Stimulated activated CD4-positive, alpha-beta T cell treated with anti-CD3 and anti-CD28 coated beads, Interleukin-1b, Interleukin-23, amount 100 ng/mL, for 48 hours (primary cell): ENCODE measurements around the gene MYBBP1A.

Source experiments
- DNase-seq: peaks from one replicate; pipeline ENCODE4 v3.0.0-alpha.2; 2020

MYBBP1A gene

DNA sequence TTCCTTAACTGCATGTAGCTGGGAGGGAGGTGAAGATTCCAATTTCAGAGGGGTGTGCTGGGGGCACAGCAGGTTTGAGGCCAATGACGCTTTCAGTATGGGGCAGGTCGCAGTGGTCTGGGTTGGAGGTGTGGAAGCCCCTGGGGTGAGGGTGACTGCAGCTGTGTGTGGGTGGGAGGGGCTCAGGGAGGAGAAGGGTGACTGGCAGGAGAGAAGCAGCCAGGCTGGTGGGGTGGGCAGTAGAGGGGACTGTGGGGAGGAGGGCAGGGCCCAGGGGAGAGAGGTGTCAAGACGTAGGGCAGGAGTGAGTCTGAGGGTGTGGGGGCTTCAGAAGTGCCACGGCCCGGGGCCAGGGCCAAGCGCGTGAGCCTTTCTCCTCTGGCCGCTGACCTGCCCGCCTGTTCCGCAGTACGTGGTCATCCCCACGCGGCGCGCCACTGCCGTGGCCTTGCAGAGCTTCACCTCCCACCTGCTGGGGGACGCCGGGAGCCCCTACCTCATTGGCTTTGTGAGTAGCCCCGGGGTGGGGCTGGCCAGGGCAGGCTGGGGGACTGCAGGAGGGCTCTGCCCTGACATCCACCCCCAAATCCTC is 19.4 kb downstream of the MYBBP1A start:
- DNase-seq: no peak

DNA sequence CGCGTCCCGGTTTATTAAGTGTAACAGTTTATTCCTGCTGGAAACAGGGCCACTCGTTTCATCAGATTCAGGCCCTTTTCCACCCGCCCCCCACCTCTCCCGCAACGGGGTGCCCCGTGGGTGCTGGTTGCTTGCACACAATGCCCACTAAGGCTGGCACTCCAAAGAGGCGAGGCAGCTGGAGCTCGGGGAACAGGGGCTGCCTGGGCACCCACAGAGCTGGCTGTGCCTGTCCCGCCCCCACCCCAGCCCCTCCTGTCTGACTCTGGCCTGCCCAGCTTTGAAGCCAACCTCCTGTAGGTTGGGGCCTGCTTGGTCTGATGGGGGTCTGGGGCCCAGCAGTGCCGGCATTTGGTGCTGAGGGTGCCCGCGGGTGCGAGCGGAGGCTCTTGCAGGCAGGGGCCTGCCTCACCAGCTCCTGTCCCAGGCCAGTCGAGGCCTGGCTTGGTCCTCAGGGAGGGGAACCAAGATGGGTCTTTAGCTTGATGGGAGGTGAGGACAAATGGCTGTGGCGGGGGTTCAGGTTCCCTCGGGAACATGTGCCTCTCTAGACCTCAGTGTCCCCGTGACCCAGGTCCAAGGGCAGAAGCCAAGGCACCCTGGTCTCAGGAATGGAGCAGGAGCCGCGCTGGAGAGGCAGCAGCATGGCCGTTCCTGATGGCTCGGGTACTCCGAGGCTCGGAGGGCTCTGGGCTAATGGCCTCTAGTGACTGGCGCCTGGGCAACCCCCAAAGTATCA is 20.1 kb downstream of the MYBBP1A start:
- no peak for DNase-seq

DNA sequence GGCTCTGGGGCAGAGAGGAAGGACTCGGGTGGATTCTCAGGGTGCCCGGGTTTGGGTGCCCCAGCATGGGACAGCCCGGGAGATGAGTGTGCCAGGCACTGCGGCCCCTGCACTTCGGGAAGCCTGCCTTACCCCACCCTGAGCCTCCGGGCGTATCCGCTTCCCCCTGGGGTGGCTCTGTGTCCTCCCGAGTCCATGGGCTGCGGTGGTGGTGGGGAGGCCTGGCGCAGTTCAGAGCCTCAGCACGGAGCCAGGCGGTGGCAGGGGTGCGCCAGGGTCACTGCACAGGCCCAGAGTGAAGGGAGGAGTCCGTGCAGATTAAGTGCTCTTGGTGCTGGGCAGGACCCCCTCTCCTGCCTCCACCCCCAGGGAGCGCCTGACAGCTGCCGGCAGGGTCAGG is 20.7 kb downstream of the MYBBP1A start:
- DNase-seq: no peak

DNA sequence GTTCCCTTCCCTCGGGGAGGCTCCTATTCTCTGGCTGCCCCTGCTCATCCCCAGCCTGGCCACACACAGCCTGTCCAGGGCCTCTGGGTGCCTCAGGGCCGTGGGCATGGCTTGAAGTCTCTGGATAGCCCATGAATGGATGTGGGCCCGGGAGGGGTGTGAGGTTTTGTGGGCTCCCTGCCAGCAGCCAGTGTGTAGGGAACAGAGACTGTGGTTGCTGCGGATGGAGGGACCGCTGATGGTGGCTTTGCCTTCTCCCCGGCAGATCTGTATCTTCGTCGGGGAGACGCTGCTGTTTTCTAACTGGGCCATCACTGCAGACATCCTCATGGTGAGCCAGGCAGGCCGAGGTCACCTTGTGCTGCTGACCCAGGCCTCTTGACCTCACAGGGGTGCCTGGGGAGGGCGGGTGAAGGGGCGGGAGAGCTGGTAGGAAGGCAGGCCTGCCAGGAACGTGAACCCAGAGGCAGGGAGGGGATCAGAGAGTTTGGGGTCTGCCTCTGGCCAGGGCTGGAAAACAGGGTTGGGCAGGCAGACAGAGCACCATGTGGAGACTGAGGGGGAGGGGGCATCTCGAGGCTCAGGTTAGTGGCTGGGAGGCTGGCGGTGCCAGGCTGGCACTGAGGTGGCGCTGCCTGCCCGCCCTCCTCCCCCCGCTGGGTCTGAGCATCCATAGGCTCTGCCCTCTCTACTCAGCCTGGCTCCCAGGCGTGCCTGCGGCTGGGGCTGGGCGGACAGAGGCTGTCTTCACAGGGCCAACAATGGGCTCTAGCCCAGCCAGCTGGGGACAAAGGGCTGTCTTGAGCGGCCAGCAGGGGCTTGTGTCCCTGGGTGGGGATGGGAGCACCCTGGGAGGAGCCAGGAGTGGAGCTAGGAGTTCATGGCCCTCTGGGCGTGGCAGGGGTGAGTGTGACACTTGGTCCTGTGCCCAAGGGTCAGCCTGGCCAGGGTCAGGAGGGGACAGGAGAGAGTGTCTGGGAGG is 21.4 kb downstream of the MYBBP1A start:
- no peak for DNase-seq

DNA sequence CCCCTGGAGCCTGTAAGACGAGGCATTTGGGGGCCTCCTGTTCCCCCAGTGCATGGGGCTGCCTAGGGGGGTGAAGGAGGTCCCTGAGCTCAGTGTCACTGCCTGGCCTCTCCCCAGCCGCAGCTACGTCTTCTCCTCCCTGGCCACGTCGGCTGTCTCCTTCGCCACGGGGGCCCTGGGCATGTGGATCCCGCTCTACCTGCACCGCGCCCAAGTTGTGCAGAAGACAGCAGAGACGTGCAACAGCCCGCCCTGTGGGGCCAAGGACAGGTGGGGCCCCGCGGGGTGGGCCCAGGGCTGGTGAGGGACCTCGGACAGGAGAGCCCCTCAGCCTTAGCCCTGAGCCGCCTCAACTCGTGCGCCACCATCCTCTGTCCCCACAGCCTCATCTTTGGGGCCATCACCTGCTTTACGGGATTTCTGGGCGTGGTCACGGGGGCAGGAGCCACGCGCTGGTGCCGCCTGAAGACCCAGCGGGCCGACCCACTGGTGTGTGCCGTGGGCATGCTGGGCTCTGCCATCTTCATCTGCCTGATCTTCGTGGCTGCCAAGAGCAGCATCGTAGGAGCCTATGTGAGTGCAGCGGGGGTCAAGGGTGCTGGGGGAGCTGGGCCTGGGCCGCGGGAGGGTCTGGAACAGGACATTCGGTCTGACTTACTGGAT is 22.2 kb downstream of the MYBBP1A start:
- no peak for DNase-seq

DNA sequence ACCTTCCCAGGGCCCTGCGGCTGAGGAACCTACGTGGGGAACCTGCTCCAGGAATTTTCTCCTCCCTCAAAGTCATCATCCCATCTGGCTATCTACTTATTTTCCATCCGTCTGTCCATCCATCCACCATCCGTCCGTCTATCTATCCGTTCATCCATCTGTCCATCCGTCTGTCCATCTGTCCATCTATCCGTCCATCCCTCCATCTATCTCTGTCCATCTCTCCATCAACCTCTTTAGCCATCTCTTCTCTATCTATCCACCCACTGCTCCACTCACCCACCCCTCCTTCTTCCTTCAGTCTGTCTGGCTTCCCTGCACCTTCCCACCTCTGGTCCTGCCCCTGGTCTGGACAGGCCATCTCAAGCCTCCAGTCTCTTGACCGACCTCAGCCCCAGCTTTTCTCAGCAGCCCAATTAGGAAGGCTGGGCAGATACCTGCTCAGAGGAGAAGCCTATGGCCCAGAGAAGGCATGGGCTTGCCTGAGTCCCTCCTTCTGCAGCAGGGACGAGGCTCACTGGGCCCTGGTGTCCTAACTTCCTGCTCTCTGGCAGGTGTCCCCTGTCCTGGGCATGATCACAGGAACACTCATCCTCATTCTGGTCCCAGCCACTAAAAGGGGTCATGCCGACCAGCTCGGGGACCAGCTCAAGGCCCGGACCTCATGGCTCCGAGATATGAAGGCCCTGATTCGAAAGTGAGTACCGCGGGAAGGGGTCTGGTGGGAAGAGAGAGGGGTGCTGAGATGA is 23.0 kb downstream of the MYBBP1A start:
- no peak for DNase-seq

DNA sequence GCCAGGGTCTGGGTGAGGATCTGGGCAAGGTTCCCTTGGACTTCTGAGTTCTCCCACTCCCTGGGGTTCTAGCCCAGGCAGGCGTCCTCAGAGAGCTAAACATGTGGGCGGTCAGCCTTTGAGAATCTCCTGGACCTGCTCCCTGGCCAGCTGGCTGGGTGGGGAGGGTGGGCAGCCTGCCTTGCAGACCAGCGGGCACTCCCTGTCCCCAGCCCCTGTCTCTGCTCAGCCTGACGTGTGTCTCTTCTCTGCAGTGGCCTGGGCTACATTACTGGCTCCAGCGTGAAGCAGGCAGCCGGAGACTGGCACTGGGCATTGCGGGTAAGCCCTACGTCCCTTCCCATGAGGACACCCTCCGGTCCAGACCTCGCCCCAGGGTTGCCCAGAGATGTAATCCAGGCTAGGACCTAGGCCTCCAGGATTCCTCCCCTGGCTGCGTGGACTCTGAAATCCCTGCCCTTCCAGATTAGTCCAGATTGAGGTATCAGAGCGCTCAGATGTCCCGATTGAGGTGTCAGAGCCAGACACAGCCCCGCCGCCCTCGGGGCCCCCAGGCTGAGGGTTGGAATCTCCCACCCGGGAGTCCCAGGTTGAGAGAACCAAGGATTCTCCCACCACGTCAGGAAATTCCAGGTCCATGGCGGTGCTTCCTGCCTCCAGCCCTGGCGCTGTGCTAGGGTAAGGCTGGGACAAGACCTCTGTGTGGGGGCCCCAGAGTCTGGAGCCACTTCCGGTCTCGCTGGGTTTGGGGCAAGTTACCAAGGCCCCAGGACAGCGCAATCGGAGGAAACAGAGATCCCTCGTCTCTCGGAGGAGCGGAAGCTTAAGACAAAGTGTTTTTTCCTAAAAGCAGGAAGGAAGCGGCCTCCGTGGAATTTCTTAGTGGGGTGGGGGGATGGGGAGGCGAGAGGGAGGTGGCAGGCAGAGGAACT is 24.1 kb downstream of the MYBBP1A start:
- DNase-seq: no peak

DNA sequence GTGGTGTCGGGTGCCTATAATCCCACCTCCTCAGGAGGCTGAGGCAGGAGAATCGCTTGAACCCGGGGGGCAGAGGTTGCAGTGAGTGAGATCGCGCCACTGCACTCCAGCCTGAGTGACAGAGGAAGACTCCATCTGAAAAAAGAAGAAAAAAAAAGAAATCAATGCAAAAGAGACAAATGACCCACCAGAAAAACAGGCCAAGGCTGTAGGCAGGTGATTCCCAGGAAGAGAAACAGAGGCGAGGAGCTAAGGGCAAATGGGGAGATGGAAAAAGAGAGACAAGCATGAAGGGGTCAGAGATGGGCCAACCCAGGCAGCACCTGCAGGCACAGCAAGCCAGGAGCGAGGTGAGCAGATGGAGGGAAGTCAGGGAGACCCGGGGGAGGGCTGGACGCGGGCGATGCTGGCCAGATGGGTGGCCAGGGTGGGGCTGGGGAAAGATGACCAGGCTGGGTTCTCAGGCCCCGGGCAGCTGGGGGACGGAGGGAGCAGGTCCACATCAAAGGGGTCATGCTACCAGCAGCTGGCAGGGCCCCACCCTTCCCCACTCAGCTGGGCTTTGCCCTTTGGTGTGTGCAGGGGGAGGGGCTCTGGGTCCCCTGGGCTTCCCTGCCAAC is 25.5 kb downstream of the MYBBP1A start:
- no peak for DNase-seq

DNA sequence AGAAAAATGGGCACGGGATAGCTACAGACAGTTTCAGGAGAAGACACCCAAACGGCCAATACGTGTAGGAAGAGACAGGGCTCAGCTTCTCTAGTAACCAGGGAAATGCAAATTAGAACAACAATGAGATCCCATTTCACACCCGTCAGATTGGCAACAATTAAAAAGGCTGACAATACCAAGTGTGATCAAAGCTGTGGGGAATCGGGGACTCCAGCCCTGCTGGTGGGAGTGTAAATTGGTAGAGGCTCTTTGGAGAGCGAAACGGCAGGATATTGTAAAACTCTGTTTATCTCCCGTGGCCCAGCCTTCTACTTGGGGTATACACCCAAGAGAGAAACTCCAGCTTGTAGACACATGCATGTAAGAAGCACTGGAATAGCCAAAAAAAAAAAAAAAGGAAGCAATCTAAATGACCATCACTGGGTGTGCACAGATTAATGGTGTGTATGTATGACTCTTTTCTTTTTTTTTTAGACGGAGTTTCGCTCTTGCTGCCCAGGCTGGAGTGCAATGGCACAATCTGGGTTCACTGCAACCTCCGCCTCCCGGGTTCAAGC is 27.5 kb downstream of the MYBBP1A start:
- no peak for DNase-seq

DNA sequence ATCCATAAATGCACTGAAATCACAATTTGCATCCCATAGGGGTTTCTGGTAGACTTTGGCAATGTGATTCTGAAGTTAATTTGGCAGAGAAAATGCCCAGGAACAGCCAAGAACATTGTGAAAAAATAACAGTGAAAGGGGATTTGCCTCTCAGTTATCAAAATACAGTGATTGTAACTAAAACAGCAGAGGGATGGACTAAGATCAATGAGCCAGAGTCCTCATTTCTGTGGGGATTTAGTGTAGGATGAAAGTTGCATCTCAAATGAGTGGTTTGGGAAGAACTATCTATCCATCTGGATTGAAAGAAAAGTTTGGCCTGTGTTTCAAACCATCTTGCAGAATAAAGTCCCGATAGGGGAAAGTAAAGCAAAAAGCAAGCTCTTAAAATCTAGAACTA is 28.1 kb downstream of the MYBBP1A start:
- no peak for DNase-seq

DNA sequence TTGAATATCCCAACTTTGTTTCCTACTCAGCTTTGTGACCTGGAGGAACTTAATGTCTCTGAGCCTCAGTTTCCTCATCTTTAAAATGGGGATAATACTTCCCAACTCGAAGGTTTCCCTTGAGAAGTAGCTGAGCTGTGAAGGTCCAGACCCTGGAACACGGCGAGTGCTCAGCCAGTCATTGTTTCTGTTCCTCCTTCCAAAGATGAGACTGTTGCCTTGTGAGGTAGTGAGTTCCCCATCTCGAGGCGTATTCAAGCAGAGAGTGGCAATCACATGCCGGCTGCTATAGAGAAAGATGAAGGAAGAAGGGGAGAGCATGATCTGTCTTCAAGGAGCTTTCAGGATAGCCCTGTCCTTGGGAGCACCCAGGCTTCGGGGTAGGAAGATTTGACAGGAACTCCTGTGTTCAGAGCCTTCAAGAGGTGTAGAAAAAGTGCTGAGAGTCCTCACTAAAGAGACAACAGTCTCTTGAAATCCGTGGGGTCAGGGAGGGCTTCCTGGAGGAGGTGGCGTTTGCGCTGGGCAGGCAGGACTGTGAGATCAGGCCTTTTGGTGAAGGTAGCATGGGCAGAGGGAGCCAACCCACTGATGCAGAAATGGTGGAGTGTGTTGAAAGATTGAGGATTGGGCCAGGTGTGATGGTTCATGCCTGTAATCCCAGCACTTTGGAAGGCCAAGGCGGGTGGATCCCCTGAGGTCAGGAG is 29.3 kb downstream of the MYBBP1A start:
- DNase-seq: no peak

DNA sequence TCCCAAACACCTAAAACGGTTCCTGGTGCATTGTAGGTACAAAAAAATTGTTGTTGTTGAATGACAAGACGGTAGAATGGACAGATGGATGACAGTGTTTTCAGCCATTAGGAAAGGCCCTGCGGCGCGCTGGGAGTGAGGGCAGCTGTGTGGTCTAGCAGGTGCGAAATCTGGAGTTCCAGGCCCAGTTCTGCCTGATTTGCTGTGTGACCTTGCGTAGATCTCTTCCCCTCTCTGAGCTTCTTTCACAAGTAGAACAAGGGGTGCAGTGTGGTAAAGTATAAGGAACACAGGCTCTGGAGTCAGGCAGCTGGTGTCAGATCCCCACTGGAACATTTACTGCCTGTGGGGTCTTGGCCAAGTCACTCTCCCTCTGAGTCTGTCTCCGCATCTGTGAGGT is 31.2 kb downstream of the MYBBP1A start:
- no peak for DNase-seq

DNA sequence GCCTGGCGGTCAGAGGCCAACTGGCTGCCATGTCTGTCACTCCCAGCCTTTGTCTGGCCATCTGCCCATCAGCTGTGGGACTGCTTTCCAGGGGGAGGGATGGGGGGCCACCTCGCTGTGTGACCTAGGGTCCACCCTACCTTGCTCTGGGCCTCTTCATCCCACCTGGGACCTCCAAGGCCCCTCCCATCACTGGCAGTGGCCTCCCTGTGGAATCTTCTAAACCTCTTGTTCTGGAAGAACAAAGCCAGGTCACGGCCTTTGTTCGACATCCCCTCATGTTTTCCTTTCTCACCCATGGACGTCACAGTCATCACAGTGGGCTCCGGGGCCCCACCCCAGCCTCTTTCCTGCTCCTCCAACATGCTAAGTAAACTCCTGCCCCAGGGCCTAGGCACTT is 32.5 kb downstream of the MYBBP1A start:
- no peak for DNase-seq

DNA sequence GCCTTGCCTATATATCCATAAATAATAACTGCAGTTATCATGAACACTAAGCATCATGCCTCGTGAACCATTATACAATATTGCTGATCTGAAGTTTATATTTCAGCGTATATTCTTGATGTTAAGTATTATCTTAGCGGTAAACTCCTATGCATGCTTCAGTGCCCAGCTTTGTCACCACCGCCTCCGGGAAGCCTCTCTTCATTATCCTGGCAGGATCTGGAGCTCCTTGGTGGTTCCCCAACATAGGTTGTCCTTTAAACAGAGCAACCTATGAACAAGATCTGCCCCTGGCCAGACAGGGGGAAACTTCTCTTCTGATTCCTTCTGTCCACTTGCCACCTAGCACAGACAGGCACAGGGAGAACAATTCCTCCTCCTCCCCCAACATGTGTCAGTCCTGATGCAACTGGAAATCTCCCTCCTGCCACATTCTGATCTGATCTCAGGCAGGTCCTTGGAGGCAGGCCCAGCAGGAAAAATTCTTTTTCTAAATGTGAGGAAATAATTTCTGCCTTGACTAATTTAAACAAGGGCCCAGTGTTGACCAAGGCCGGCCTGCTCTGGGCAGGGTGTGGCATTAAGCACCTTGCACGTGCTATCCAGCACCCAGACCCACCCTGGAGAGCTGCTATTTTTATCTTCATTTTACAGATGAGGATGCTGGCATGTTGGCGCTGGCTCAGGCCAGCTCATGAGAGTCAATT is 34.1 kb downstream of the MYBBP1A start:
- DNase-seq: no peak

DNA sequence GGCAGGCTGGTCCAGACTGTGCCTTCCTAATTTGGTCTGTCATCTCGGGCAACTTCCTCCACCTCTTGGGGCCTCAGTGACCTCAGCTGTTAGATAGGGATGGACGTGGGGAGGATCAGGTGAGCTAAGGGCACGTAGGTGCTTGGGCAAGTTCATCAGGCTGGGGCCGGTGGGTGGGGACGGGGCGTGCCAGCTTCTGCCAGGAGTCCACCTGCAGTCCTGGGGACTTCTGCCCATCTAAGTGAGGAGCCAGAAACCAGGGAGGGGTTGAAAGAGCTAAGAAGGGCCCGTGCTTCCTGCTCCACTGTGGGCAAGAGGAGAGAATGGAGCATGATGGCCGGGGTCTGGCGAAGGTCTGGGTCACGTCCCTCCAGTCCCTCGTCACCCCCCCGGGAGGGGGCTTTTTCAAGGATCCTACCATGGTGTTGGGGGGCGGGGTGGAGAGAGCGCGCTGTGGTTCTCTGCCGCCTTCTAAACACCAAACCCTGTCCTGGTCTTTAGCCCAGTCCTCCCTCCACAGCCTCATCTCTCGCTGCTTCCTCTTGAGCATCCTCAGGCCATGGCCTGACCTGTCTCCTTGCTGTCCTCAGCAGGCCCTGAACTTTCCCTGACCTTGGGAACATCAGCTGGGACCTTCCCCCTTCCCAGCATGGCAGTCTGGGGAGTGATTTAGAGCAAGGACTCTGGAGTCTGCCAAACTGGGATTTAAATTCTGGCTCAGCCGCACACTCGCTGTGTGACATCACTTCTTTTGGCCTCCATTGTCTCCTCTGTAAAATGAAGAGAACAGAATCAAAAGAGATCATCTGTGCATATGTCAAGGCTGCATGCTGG is 34.9 kb downstream of the MYBBP1A start:
- no peak for DNase-seq

DNA sequence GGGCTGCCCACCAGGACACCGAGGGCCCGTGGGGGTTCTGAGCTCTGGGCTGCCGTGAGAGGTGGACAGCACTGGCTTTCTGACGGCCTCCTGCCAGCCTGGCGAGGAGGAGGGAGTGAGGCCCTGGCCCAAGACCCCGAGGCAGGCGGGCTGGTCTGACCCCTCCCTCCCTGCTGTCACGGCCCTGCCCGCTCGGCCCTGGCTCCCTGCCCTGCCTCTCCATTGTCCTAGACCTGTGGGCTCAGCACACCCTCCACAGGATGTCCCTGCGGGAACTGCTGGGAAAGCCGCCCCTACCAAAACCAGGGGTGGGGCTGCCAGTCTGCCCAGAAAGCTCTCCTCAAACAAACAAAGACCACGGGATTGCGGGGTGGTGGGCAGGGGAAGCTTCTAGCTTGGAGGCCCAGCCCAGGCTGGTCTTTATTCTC is 35.8 kb downstream of the MYBBP1A start:
- DNase-seq: no peak

DNA sequence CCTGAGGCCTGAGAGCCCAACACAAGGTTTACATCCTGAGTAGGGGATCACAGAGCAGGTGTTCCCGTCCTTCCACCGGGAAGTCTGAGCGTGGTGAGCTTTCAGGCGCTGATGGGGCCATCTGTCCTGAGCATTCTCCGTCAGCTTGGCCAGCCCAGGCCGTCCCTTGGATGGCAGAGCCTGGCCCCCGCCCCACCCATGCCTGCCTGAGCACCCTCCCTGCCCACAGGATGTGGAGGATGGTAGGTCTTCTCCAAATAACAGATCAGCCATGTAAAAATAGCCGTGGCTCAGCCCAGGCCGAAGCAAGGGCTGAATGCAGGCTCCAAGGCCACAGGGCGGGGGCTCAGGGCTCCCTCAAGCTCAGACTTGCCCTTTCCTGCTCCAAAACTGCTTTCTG is 36.3 kb downstream of the MYBBP1A start:
- DNase-seq: no peak

DNA sequence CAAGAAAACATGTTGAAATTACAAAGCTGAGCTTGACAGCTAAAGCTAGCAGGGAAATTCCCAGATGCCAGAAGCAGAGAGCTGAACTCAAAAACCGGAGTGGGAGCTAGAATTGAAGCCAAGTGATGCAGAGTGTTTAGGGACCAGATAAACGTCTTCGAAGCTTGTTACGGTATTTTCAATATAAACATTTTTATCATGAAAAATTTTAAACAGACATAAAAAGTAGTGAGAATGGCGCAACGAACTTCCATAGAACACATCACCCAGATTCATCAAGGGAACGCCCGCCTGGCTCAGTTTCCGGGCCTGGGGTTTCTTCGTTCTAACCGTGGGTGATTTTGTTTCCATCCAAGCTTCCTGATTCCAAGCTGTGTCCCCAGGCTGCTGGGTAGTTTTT is 38.4 kb downstream of the MYBBP1A start:
- no peak for DNase-seq
